ENCODE results near the gene UTS2. TPM values are rescaled to one million over a fixed set of nuclear protein-coding genes. Genes with fewer than 3 reads are reported as not detected.

The UTS2 gene
- total RNA-seq, 3 donors from 2014 or later, result 1.6 TPM; not detected in 2

GRCh38 chr1:7808253-7808844 lies 44.5 kb downstream of the UTS2 start:
- H3K9me3 ChIP-seq, result peaks cover 0 to 3% of the 10 kb centered on the region in 2 donors
- no peaks in the 10 kb centered on the region for H3K27me3 ChIP-seq
- H3K4me3 ChIP-seq, result no peak overlapping the region
- peaks cover 8% of the 10 kb centered on the region for H3K36me3 ChIP-seq
- intact Hi-C loops (cut with DNase I; ENCODE audit: low total_unique reads), result no loop called here
- H3K27ac ChIP-seq, result no peak overlapping the region
- peak in 2 of 3 donors; percentile 17 to 26 for TF ChIP-seq CTCF (IDR thresholded peaks at IDR 0.05)
- TF ChIP-seq POLR2AphosphoS5 (IDR thresholded peaks at IDR 0.05), result no peak
- no peak for TF ChIP-seq POLR2A (IDR thresholded peaks at IDR 0.05)
- DNase-seq (ENCODE audit: low spot score in 2 of 2), result no peak
- no peaks in the 10 kb centered on the region for H3K4me1 ChIP-seq

GRCh38 chr1:7805460-7805859 lies 47.4 kb downstream of the UTS2 start:
- intact Hi-C loops (cut with DNase I; ENCODE audit: low total_unique reads), result no loop called here
- H3K27ac ChIP-seq, result no peak overlapping the region
- no peaks in the 10 kb centered on the region for H3K27me3 ChIP-seq
- TF ChIP-seq CTCF (IDR thresholded peaks at IDR 0.05) (no peak), POLR2A (IDR thresholded peaks at IDR 0.05) (no peak), POLR2AphosphoS5 (IDR thresholded peaks at IDR 0.05) (no peak)
- no peaks in the 10 kb centered on the region for H3K9me3 ChIP-seq
- peaks cover 6% of the 10 kb centered on the region for H3K36me3 ChIP-seq
- no peak for DNase-seq (ENCODE audit: low spot score in 2 of 2)
- H3K4me1 ChIP-seq, result no peaks in the 10 kb centered on the region
- no peak overlapping the region for H3K4me3 ChIP-seq

Other genes starting within 250 kb of the UTS2 start
- gene VAMP3, start 81.8 kb downstream of the UTS2 start, total RNA-seq, result 100 to 1,000 TPM in 1 of 3 donors, 10 to 100 TPM in 2; 75.7 to 167 (median 81.2) TPM
- gene PER3, start 68.8 kb downstream of the UTS2 start, total RNA-seq, result 10 to 100 TPM; 15.4 to 22.9 (median 16.0) TPM
- under 1 TPM in 1 of 3 donors, not detected in 2; 0.59 TPM for gene TNFRSF9, start 87.8 kb upstream of the UTS2 start, total RNA-seq
- gene PARK7, start 108.6 kb upstream of the UTS2 start, total RNA-seq, result 100 to 1,000 TPM; 205 to 227 (median 213) TPM
- gene ERRFI1, start 173.2 kb upstream of the UTS2 start, total RNA-seq, result 100 to 1,000 TPM; 207 to 550 (median 379) TPM